H1 (cell line): ENCODE measurements around the gene IL1R1.

Source experiments
- BCL11A ChIP-seq, 2 experiments: IDR thresholded peaks; one replicate each; pipeline ENCODE4 v1.6.1; 2011; ENCODE audit warnings: low read depth in 2 of 2, low read length in 2 of 2, mild to moderate bottlenecking in 2 of 2
- NRF1 ChIP-seq: IDR thresholded peaks from 2 replicates; pipeline ENCODE4 v1.6.1; 2011; ENCODE audit warnings: mild to moderate bottlenecking, low read depth, low read length, improper control_type of control experiment
- RXRA ChIP-seq: IDR thresholded peaks from 2 replicates; pipeline ENCODE4 v1.6.1; 2011; ENCODE audit warnings: low read depth, mild to moderate bottlenecking, low read length, moderate library complexity; ENCODE audit not compliant: insufficient read depth
- SIN3A ChIP-seq, 2 experiments: IDR thresholded peaks in 1 of 2; conservative IDR thresholded peaks in 1 of 2; 2 replicates each; pipeline ENCODE4 v1.6.1; 2011 to 2012; ENCODE audit warnings: low read length in 2 of 2, improper control_type of control experiment in 1 of 2, low read depth in 1 of 2, mild to moderate bottlenecking in 1 of 2
- YY1 ChIP-seq: IDR thresholded peaks from 2 replicates; pipeline ENCODE4 v1.6.1; 2011; ENCODE audit warnings: low read depth, mild to moderate bottlenecking, low read length
- TF ChIP-seq, protein P1 (sequence below), 3 experiments: IDR thresholded peaks; 1 replicate in 2 of 3; 2 replicates in 1 of 3; pipeline versions ENCODE4 v1.5.1 to v1.6.1; 2011; ENCODE audit warnings: low read length in 3 of 3, mild to moderate bottlenecking in 3 of 3, inconsistent platforms in 2 of 3, low read depth in 1 of 3, moderate library complexity in 1 of 3; ENCODE audit not compliant: insufficient read depth in 1 of 3; ENCODE audit errors: control extremely low read depth in 1 of 3

- TF ChIP-seq BCL11A (IDR thresholded peaks at IDR 0.05; ENCODE audit: low read depth in 2 of 2, low read length in 2 of 2), result no peak
- TF ChIP-seq, protein P1, sequence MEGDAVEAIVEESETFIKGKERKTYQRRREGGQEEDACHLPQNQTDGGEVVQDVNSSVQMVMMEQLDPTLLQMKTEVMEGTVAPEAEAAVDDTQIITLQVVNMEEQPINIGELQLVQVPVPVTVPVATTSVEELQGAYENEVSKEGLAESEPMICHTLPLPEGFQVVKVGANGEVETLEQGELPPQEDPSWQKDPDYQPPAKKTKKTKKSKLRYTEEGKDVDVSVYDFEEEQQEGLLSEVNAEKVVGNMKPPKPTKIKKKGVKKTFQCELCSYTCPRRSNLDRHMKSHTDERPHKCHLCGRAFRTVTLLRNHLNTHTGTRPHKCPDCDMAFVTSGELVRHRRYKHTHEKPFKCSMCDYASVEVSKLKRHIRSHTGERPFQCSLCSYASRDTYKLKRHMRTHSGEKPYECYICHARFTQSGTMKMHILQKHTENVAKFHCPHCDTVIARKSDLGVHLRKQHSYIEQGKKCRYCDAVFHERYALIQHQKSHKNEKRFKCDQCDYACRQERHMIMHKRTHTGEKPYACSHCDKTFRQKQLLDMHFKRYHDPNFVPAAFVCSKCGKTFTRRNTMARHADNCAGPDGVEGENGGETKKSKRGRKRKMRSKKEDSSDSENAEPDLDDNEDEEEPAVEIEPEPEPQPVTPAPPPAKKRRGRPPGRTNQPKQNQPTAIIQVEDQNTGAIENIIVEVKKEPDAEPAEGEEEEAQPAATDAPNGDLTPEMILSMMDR (IDR thresholded peaks at IDR 0.05; ENCODE audit: control extremely low read depth in 1 of 3, insufficient read depth in 1 of 3, low read depth in 1 of 3, low read length in 3 of 3), result no peak
- TF ChIP-seq RXRA, result no peak
- TF ChIP-seq YY1, result no peak
- no peak for TF ChIP-seq SIN3A (conservative IDR thresholded peaks at IDR 0.05 in 1 of 2, IDR thresholded peaks at IDR 0.05 in 1 of 2; ENCODE audit: low read depth in 1 of 2, low read length in 2 of 2)
- TF ChIP-seq NRF1, result no peak
These were observed 66.9 kb downstream of the IL1R1 start for GRCh38 chr2:102209474-102209873.
